ENCODE results near the gene TENT5C. TPM values are rescaled to one million over a fixed set of nuclear protein-coding genes. Genes with fewer than 3 reads are reported as not detected.

TENT5C gene
- total RNA-seq, 6 experiments from 2014 or later: 0.47 to 0.91 (median 0.75) TPM

GRCh38 chr1:117654493-117655219 lies 48.8 kb downstream of the TENT5C start:
- Mint-ChIP-seq H3K27me3 (ENCODE audit: insufficient read depth) (peaks cover 12% of the 10 kb centered on the region), H3K9me3 (no peaks in the 10 kb centered on the region), H3K4me1 (ENCODE audit: low read depth) (peaks cover 20% of the 10 kb centered on the region), H3K27ac (no peak overlapping the region; the same call in 1 of the 2 replicates), H3K4me3 (no peak overlapping the region), H3K36me3 (ENCODE audit: low read depth) (no peaks in the 10 kb centered on the region)
- TF ChIP-seq CTCF (IDR thresholded peaks at IDR 0.05): no peak
- no peak for DNase-seq

GRCh38 chr1:117655220-117655577 lies 49.4 kb downstream of the TENT5C start:
- no peak overlapping the region for H3K4me3 Mint-ChIP-seq
- DNase-seq: no peak
- H3K27me3 Mint-ChIP-seq (ENCODE audit: insufficient read depth): peaks cover 12% of the 10 kb centered on the region
- TF ChIP-seq CTCF (IDR thresholded peaks at IDR 0.05): no peak
- peaks cover 21% of the 10 kb centered on the region for H3K4me1 Mint-ChIP-seq (ENCODE audit: low read depth)
- no peaks in the 10 kb centered on the region for H3K9me3 Mint-ChIP-seq
- H3K36me3 Mint-ChIP-seq (ENCODE audit: low read depth): no peaks in the 10 kb centered on the region
- no peak overlapping the region for H3K27ac Mint-ChIP-seq

- peaks cover 26% of the 10 kb centered on the region for H3K4me1 Mint-ChIP-seq (ENCODE audit: low read depth)
- H3K27me3 Mint-ChIP-seq (ENCODE audit: insufficient read depth): peaks cover 7% of the 10 kb centered on the region
- no peak for DNase-seq
- no peak overlapping the region for H3K4me3 Mint-ChIP-seq
- H3K36me3 Mint-ChIP-seq (ENCODE audit: low read depth): no peaks in the 10 kb centered on the region
- no peak overlapping the region for H3K27ac Mint-ChIP-seq
- TF ChIP-seq CTCF (IDR thresholded peaks at IDR 0.05): no peak
- H3K9me3 Mint-ChIP-seq: no peaks in the 10 kb centered on the region
These were observed 50.4 kb downstream of the TENT5C start for GRCh38 chr1:117656202-117656641.

- DNase-seq: peak; percentile 57
- Mint-ChIP-seq H3K27ac (no peak overlapping the region), H3K9me3 (no peaks in the 10 kb centered on the region), H3K4me1 (ENCODE audit: low read depth) (peaks cover 26% of the 10 kb centered on the region), H3K36me3 (ENCODE audit: low read depth) (no peaks in the 10 kb centered on the region), H3K4me3 (no peak overlapping the region), H3K27me3 (ENCODE audit: insufficient read depth) (peaks cover 7% of the 10 kb centered on the region)
- TF ChIP-seq CTCF (IDR thresholded peaks at IDR 0.05): no peak
These were observed 51.2 kb downstream of the TENT5C start for GRCh38 chr1:117657031-117657430.

GRCh38 chr1:117657949-117658660 lies 52.3 kb downstream of the TENT5C start:
- H3K27ac Mint-ChIP-seq: no peak overlapping the region
- no peaks in the 10 kb centered on the region for H3K9me3 Mint-ChIP-seq

More at GRCh38 chr1:117657949-117658660, 52.3 kb downstream of the TENT5C start:
- no peaks in the 10 kb centered on the region for H3K36me3 Mint-ChIP-seq (ENCODE audit: low read depth)
- H3K27me3 Mint-ChIP-seq (ENCODE audit: insufficient read depth): peaks cover 7% of the 10 kb centered on the region
- no peak for DNase-seq
- TF ChIP-seq CTCF (IDR thresholded peaks at IDR 0.05): no peak
- H3K4me3 Mint-ChIP-seq: no peak overlapping the region
- peaks cover 26% of the 10 kb centered on the region for H3K4me1 Mint-ChIP-seq (ENCODE audit: low read depth)
